Glomerular endothelial cell (primary cell): ENCODE measurements around the gene DMAC2. TPM values are rescaled to one million over a fixed set of nuclear protein-coding genes. Genes with fewer than 3 reads are reported as not detected.
A peak's percentile ranks its signal among the peaks of the same experiment; 100 is the strongest.
"Not testable (repeated sequence)": the region's sequence is repeated elsewhere in the genome, so short reads cannot be mapped to it uniquely, and the experiment has no call there.

Experiments
- DNase-seq: peaks from one replicate; pipeline ENCODE4 v3.0.0-alpha.2; 2011; ENCODE audit warnings: low read depth, low spot score; ENCODE audit errors: extremely low read depth
- total RNA-seq: library from RNA; depleted of rRNA; stranded (reverse); fragments of >200 nt; gene quantifications from 2 replicates; pipeline ENCODE4 v1.2.3, GENCODE V29; 2015

DMAC2 gene
- 45.2 and 50.2 TPM in 2 replicates for total RNA-seq

DNA sequence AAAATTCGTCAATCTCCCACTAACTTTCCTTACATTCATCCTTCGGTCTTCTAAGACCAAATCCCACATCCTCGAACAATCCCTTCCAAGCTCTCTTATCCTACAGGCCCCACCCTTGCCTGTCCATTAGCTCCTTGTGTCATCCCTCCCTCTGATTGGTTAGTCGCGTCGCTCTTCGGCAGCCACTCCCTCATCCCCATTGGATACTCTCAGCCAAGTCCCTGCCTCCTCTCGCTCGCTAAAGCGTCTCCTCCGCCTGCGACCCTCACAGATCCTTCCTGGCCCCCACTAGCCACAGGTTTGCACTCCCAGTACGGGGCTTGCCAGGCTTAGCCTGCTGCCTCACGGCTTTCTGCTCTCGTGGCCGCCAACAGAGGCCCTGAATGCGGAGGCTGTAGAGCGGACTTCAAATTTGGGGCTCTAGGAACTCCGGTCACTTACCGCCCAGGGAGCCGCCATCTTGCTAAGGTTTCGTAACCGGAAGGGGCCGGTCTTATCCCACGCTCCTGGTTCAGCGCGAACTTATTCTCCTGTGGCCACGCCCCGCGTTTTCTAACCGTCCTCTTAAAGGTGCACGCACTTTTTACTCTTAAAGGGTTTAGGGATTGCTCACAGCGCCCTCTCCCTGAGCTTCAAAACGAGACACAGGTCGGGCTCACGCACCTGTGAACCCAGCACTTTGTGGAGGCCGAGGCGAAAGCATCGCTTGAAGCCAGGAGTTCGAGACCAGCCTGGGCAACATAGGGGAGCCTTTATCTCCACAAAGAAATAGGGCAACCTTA lies at the start of gene DMAC2:
Gene DMAC2, minus strand, starts transcription at position 472 of the 782 bp plus-strand sequence. Its CDS starts 13 bp downstream, at position 459.
- peak; percentile 96 for DNase-seq

- DNase-seq, result not testable (repeated sequence)
These were observed 47.2 kb upstream of the DMAC2 start for GRCh38 chr19:41486953-41487352.

GRCh38 chr19:41484822-41485221 lies 45.1 kb upstream of the DMAC2 start:
- DNase-seq, result no peak

GRCh38 chr19:41480336-41480735 lies 40.6 kb upstream of the DMAC2 start:
- no peak for DNase-seq

DNA sequence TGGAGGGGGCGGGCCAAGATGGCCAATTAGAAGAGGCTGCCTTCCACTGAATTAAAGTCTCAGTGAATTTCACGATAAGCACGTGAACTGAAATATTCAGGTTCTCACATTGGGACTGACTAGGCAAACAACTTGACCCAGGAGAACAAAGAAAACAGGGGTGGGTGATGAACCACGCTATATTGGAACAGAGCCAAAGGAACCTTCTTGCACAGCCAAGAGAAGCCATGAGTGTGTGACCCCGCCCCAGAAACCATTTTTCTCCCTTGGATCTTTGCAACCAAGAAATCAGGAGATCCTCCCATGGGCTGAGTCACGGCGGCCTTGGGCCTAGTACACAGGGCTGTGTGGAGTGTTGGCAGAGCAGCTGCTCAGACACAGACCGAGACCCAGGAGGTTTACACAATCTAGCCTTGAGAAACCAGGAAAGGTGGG lies 40.1 kb upstream of the DMAC2 start:
- peak; percentile 94 for DNase-seq

DNA sequence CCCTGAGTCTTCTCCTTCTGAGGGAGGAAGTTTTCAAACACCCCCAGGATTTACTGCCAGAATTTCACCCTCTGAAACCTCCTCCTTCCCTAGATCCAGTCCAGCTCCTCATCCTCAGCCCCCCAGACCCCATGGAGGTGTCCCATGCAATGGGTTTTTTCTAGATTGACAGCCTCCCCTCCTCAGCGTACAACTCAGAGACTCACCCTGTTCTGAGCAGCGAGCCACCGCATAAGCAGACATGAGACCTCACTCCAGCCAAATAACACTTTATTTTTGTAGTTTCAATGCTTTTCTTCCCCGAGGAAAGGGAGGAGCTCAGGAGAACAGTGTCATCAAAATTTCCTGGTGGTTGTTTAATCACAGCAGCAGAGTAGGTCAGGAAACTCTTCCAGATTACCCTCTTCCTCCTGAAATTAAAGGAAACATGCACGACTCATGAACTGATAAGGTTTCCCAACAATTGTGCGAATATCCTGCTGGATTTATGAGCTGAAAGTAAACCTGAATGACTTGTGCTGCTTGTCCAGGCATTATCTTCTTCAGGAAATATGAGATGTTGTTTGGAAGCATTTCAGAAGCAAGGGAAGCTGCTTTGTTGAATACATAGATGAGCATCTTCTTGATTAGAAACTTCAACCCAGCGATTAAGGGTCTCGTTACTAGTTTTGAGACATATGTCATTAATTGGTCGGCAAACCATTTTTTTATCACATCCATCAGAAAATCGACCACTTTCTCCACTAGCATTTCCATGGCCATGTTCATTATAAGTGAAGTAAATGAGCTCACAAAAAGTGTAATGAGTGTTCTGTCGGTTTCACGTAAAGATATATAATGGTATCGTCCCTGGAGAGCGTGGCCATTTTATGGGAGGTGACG lies 39.4 kb upstream of the DMAC2 start:
- peak; percentile 92 for DNase-seq

GRCh38 chr19:41478171-41478570 lies 38.5 kb upstream of the DMAC2 start:
- DNase-seq, result no peak

DNA sequence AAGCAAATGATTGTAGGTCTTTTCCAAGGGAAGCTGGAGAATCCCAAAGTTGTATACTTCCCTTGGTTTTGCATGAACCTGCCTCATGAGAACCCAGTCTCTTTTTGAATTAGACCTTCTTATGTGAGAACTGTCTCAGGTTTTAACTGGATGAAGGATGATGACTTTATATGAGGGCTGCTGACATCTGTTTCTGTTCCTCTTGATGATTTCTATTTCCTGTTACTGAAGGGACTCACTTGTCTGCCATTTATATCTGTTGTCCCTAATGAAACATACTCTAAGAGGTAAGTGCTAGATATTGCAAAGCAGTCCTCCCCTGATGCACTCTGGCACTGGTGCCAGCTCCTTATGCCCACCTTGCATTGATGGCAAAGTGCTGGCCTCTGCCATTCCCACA lies 36.9 kb upstream of the DMAC2 start:
- DNase-seq, result no peak

- not testable (repeated sequence) for DNase-seq
These were observed 23.8 kb upstream of the DMAC2 start for GRCh38 chr19:41463257-41464256.

DNA sequence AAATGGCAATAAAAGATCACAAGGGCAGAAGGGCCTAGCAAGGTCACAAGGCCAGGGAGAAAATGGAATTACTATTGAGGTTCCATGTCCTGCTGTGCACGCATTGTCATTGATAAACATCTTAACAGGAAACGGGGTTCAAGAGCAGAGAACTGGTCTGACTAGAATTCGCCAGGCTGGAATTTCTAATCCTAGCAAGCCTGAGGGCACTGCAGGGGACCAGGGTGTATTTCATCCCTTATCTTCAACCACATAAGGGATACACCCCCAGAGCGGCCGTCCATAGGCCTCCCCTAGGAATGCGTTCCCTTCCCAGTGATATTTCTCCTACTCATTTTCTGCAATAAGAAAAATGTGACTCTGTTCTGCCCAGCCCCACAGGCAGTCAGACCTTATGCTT lies 22.8 kb upstream of the DMAC2 start:
- no peak for DNase-seq

- no peak for DNase-seq
These were observed 17.5 kb upstream of the DMAC2 start for GRCh38 chr19:41457241-41457640.

DNA sequence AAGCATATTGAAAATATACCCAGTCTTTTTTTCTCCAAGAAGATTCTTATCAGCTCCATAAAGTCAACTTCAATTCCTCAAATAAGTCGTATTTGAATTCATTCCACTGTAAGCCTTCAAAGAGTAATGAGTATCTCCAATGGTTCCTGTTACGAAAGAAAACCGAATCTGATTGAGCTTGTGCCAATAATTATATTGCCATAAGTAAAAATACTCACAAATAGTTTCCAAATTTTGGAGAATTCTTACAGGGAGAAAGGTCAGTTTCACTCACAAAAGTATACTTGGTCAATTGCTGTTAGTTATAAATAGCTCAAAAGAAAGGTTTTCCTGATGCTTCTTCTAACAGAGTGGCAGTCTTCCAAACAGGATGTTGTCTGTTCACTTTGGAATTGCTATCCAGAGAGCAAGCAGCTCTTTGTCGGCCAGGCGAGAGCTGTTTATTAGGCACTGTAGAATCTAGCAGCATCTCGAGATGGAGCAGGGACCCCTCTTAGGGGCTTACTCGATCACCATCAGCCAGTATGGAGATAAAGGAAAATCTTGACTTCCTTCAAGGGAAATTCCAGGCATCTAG lies 16.7 kb upstream of the DMAC2 start:
- DNase-seq, result no peak

DNA sequence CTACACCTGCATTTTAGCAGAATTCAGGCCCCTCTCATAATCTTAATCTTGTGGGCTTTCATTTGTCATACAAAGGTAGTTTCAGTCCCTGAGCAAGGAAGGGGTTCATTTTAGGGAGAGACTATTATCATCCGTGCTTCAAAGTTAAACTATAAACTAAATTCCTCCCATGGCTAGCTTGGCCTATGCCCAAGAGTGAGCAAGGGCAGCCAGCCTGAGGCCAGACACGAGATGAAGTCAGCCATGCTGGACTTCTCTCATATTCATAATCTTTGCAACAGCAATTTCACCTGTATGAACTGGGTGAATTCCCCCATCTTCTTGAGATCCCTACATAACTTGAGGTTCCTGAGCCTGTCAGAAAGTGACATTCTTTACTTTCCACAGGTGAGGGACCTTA lies 16.2 kb upstream of the DMAC2 start:
- no peak for DNase-seq

GRCh38 chr19:41452584-41453275 lies 13.0 kb upstream of the DMAC2 start:
- no peak for DNase-seq

DNA sequence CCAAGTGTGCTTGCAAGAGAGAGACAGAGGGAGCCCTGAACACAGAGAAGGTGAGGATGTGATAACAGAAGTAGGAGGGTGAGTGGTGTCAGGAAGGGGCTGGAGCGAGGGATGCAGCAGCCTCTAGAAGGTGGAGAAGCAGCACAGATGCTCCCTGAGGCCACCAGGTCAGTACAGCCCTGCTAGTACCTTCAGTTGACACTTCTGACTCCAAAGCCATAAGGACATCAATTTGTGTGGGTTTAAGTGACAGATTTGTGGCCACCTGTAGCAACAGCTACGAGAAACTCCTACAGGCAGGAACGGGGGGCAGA lies 10.1 kb upstream of the DMAC2 start:
- DNase-seq, result no peak

GRCh38 chr19:41449079-41449864 lies 9.6 kb upstream of the DMAC2 start:
- DNase-seq, result peak; percentile 34

DNA sequence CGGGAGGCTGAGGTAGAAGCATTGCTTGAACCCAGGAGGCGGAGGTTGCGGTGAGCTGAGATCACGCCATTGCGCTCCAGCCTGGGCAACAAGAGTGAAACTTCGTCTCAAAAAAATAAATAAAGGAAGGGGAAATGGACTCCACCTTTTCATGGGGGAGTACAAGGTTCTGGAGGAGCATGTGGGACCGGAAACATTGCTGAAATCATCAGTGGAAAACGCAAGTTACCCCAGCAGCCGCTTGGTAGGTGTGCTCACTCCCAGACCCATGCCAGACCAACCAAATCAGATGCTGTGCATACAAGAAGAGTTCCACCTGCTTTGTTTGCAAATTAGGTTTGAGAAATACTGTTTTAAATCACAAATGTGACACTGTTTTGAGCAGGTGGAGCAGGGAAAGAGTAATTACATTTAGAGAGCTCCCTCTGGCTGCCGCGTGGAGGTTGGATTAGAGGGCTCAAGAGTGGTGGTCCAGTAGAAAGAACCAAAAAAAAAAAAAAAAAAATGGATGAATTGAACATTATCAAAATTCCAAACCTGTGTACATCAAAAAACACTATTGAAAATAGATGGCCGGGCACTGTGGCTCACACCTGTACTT lies 8.1 kb upstream of the DMAC2 start:
- no peak for DNase-seq

- no peak for DNase-seq
These were observed 5.9 kb upstream of the DMAC2 start for GRCh38 chr19:41445575-41445974.
